HG03139 (cell line): ENCODE measurements around the gene STAT1.

Source experiments
- ATAC-seq: cut with Tn5 transposase; IDR thresholded peaks from one replicate; pipeline ENCODE4 v1.9.1; 2021; ENCODE audit not compliant: unreplicated experiment

Gene STAT1

GRCh38 chr2:190986221-190986953, 27.6 kb downstream of the STAT1 start:
- ATAC-seq = no peak

- ATAC-seq = no peak
Observed at GRCh38 chr2:190984595-190984994, 29.4 kb downstream of the STAT1 start.

DNA sequence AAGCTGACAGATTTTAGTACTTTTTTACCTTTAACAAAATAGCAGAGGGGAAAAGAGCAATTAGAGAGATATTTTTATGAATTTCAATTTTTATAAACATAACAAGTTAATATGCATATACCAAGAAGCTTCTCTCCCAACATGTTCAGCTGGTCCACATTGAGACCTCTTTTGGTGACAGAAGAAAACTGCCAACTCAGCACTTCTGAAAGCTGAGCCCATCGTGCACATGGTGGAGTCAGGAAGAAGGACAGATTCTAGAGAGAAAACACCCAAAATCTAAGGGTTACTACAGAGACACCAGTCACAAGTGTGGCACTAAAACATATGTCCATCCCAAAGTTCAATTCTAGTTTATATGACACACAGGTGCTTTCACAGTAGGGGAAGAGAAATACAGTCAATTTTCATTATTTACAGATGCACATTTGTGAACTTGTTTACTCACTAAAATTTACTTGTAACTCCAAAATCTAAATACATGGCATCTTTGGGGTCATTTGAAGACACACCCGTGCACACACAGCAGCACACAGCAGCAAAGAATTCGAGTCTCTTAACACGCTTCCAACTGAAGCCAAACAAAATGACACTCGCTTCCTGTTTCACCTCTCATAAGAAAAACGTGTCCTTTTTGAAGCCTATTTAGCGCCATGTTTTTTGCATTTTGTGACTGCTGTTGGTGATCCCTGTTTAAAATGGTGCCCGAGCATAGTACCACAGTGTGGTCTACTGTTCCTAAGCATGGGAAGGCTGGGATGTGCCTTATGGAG, 31.5 kb downstream of the STAT1 start:
- ATAC-seq = no peak

- ATAC-seq = no peak
Observed at GRCh38 chr2:190981733-190982132, 32.2 kb downstream of the STAT1 start.

GRCh38 chr2:190981333-190981732, 32.6 kb downstream of the STAT1 start:
- ATAC-seq = no peak

GRCh38 chr2:190980630-190981209, 33.3 kb downstream of the STAT1 start:
- no peak for ATAC-seq

DNA sequence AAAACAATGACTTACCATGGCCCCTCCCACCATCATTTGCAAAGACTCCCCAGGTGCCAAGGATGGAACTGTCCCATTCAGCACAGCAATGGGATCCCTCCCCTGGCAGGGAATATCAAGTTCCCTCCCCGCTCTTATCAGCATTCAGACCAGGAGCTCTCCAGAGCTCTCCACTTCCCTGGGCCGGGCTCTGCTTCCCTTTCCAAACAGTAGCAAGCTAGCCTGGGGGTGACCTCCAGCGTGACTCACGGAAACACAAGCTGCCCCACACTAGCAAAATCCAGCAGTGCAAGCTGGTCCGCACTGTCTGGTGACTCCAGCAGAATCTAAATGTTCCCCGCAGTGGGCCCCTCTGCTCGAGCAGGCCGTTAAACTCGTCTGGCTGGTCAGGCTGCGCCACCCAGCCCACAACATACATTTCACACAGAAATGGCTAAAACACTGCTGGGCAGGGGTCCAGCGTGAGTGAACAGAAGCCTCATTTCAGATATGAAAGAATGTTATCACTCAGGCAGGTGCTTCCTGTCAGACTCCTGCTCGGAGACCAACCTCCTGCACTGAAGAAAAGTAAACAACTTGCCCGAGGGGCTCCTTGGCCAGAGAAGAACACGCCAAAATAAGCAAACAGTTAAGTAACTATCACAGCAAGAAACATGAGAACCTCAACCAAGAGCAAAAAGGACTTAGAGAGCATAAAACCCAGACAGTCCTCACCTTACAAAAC, 33.9 kb downstream of the STAT1 start:
- no peak for ATAC-seq

- ATAC-seq = no peak
Observed at GRCh38 chr2:190978389-190979053, 35.5 kb downstream of the STAT1 start.

GRCh38 chr2:190977505-190977904, 36.5 kb downstream of the STAT1 start:
- ATAC-seq = no peak

DNA sequence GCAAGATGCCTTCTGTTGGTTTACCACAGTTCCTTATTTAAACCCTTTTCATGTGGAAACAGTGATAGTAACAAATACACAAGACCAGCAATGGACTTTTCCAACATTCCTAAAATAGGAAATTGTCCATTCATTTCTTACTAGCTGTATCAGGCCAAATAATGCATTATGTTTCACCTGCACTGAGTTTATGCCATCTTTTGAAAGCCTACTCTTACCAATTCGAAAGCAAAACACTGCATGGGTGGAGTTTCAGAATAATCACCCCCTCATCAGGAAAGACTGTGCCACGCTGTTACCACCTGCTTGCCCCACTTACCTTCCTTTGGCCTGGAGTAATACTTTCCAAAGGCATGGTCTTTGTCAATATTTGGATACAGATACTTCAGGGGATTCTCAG, 37.5 kb downstream of the STAT1 start:
- no peak for ATAC-seq

DNA sequence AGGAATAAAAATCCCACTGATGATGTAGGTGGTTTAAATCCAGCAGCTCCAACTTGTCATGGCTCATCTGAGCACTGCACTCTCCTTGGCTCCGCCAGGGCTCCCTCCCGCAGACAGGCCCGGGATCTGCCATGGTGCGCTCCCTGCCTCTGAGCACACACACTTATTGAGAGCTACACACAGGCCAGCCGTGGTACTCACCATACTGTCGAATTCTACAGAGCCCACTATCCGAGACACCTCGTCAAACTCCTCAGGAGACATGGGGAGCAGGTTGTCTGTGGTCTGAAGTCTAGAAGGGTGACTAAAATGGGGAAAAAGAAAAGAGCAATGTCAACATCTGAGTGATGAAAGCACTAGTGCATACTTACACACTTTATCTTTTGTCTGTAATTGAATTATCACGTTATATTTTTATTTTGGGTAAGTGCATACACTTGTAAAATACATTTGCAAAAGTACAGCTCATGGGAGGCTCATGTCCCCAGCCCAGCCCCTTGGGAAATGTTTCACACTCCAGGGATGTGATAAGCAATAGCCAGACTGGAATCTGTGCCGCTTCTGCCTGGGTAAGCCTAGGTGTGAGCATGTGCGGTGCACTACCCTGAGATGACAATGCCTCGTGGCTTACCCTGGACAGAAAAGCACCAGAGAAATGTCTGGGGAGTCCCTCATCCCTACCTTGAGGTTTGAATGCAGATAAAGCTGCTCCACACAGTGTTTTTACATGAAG, 39.2 kb downstream of the STAT1 start:
- no peak for ATAC-seq

DNA sequence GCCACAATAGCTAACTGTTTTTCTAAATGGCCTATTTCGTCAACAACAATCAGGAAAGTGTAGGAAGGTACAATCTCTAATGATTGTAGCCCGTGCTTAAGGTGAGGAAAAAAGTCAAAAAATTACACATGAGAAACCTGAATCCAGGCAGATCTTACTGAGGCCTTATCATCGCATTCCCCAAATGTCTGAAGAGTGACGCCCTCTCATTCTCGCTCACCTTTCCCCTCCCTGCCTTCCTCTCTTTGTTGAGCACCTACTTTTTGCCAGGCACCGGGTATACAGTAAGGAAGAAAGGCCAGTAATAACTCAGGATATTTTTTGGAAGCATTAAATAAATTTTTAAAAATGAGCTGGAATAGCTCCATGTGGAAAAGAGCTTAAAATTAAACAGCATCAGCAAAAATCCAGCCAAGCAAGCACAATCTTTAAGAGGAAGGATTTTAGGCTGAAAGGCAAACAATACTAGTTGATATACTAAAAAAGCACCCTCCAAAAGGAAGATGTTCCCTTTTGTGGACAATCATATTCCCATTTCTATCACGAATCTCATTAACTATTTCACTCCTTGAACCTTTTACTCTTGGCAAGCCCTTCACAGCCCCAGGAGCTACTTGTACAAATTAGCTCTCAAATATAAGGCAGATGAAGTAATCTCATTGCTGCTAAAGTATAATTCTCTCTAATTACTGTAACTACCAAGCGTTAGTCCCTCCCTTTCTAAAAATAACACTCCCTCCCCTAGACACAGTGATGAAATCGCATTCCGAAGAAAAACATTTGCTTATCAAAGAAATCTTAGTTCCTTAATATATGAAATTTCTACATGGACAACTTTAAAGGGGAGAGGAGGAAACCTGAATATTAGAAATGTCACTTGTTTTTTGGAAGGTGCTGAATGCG, 40.0 kb downstream of the STAT1 start:
- no peak for ATAC-seq

- no peak for ATAC-seq
Observed at GRCh38 chr2:190973262-190973661, 40.7 kb downstream of the STAT1 start.

DNA sequence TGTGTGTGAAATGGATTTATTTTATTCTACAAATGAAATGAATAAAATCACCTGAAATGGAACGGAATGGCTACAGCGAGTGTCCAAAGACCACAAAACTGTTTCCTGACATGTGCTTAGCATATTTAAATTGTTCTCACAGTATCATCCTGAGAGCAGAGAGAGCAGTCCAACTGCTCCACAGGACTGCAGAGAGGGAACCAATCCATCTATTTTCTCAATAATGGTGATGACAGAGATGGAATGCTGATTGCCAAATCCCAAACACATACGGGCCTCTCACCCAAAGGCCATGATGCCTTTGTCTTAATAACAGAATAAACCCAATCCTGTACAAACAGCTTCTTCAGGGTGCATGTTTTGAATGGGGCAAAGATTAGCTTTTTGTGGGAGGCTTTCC, 41.1 kb downstream of the STAT1 start:
- no peak for ATAC-seq

GRCh38 chr2:190972213-190972612, 41.8 kb downstream of the STAT1 start:
- no peak for ATAC-seq

- ATAC-seq = no peak
Observed at GRCh38 chr2:190970873-190971506, 43.0 kb downstream of the STAT1 start.

- ATAC-seq = no peak
Observed at GRCh38 chr2:190970160-190970559, 43.8 kb downstream of the STAT1 start.

DNA sequence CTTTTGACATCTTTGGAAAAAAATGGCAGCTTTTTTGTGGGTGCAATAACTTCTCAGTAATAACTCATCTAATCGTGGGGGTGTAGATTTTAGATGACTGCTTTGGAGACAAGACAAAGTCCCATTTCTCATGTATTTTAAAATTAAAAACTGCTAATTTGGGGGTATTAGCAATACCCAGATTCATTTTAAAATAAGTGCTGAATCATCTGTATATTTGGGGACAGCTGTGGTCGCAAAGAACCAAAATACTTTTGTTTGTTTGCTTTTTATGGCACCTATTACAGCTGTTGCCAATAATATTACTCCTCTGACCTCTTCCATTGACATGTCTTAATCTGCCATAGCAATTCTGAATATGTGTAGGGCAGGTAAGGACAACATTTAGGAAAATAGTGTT, 45.4 kb downstream of the STAT1 start:
- no peak for ATAC-seq
